ENCODE results near the gene PACRG. TPM values are rescaled to one million over a fixed set of nuclear protein-coding genes. Genes with fewer than 3 reads are reported as not detected.

Gene PACRG
- total and polyA plus RNA-seq, 4 donors = 0.47 to 3.8 (median 2.4) TPM

GRCh38 chr6:162868397-162868796 lies 140.6 kb downstream of the PACRG start:
- H3K9ac ChIP-seq (ENCODE audit: low read depth in 1 of 2, low read length in 2 of 2) = no peak overlapping the region
- H3K4me1 ChIP-seq (ENCODE audit: control insufficient read depth in 4 of 4, insufficient read depth in 4 of 4, low read length in 3 of 4) = no peaks in the 10 kb centered on the region
- H3K27me3 ChIP-seq (ENCODE audit: control insufficient read depth in 4 of 4, insufficient read depth in 4 of 4, low read length in 3 of 4) = no peaks in the 10 kb centered on the region
- no peak overlapping the region for H3K4me3 ChIP-seq (ENCODE audit: low read depth in 1 of 3, low read length in 3 of 3)
- WGBS = 93% methylated on average over 18 of the region's 18 CpGs
- DNase-seq (ENCODE audit: low spot score) = no peak
- H3K36me3 ChIP-seq (ENCODE audit: control insufficient read depth in 4 of 4, insufficient read depth in 3 of 4, low read depth in 1 of 4, low read length in 3 of 4) = no peaks in the 10 kb centered on the region
- TF ChIP-seq JUND (IDR thresholded peaks at IDR 0.05) (no peak), ATF3 (IDR thresholded peaks at IDR 0.05) (no peak)
- no peaks in the 10 kb centered on the region for H3K9me3 ChIP-seq (ENCODE audit: control insufficient read depth in 4 of 4, low read length in 3 of 4)
- H3K27ac ChIP-seq (ENCODE audit: low read depth in 1 of 2, low read length in 2 of 2) = no peak overlapping the region

- no peak for DNase-seq (ENCODE audit: low spot score)
- no peak for TF ChIP-seq CTCF (IDR thresholded peaks at IDR 0.05; ENCODE audit: low read depth, low read length, missing input control)
- no peak for TF ChIP-seq EGR1 (IDR thresholded peaks at IDR 0.05; ENCODE audit: low read depth in 2 of 2)
- no peak for TF ChIP-seq NR2F2 (IDR thresholded peaks at IDR 0.05)
- no peak for TF ChIP-seq HNF4A (conservative IDR thresholded peaks at IDR 0.05)
- Histone ChIP-seq H3K9me3 (ENCODE audit: control insufficient read depth in 4 of 4, low read length in 3 of 4) (no peaks in the 10 kb centered on the region), H3K36me3 (ENCODE audit: control insufficient read depth in 4 of 4, insufficient read depth in 3 of 4, low read depth in 1 of 4, low read length in 3 of 4) (no peaks in the 10 kb centered on the region), H3K4me3 (ENCODE audit: low read depth in 1 of 3, low read length in 3 of 3) (no peak overlapping the region), H3K4me1 (ENCODE audit: control insufficient read depth in 4 of 4, insufficient read depth in 4 of 4, low read length in 3 of 4) (no peaks in the 10 kb centered on the region), H3K27me3 (ENCODE audit: control insufficient read depth in 4 of 4, insufficient read depth in 4 of 4, low read length in 3 of 4) (no peaks in the 10 kb centered on the region), H3K27ac (ENCODE audit: low read depth in 1 of 2, low read length in 2 of 2) (no peak overlapping the region), H3K9ac (ENCODE audit: low read depth in 1 of 2, low read length in 2 of 2) (no peak overlapping the region)
- WGBS = 82% methylated on average over 1 of the region's 1 CpG
Measured at GRCh38 chr6:162871966-162872365, 144.2 kb downstream of the PACRG start.

GRCh38 chr6:162873537-162873936 lies 145.8 kb downstream of the PACRG start:
- no peaks in the 10 kb centered on the region for H3K36me3 ChIP-seq (ENCODE audit: control insufficient read depth in 4 of 4, insufficient read depth in 3 of 4, low read depth in 1 of 4, low read length in 3 of 4)
- no peak overlapping the region for H3K27ac ChIP-seq (ENCODE audit: low read depth in 1 of 2, low read length in 2 of 2)
- no peaks in the 10 kb centered on the region for H3K4me1 ChIP-seq (ENCODE audit: control insufficient read depth in 4 of 4, insufficient read depth in 4 of 4, low read length in 3 of 4)
- H3K9me3 ChIP-seq (ENCODE audit: control insufficient read depth in 4 of 4, low read length in 3 of 4) = no peaks in the 10 kb centered on the region
- H3K4me3 ChIP-seq (ENCODE audit: low read depth in 1 of 3, low read length in 3 of 3) = no peak overlapping the region
- no peak for DNase-seq (ENCODE audit: low spot score)
- H3K9ac ChIP-seq (ENCODE audit: low read depth in 1 of 2, low read length in 2 of 2) = no peak overlapping the region
- 88% methylated on average over 2 of the region's 2 CpGs for WGBS
- TF ChIP-seq HNF4A (conservative IDR thresholded peaks at IDR 0.05) (no peak), EGR1 (IDR thresholded peaks at IDR 0.05; ENCODE audit: low read depth in 2 of 2) (no peak), MAX (IDR thresholded peaks at IDR 0.05) (no peak)
- H3K27me3 ChIP-seq (ENCODE audit: control insufficient read depth in 4 of 4, insufficient read depth in 4 of 4, low read length in 3 of 4) = no peaks in the 10 kb centered on the region

GRCh38 chr6:162875070-162875469 lies 147.3 kb downstream of the PACRG start:
- WGBS = 96% methylated on average over 2 of the region's 2 CpGs

More at GRCh38 chr6:162875070-162875469, 147.3 kb downstream of the PACRG start:
- no peak for DNase-seq (ENCODE audit: low spot score)
- Histone ChIP-seq H3K36me3 (ENCODE audit: control insufficient read depth in 4 of 4, insufficient read depth in 3 of 4, low read depth in 1 of 4, low read length in 3 of 4) (no peaks in the 10 kb centered on the region), H3K27me3 (ENCODE audit: control insufficient read depth in 4 of 4, insufficient read depth in 4 of 4, low read length in 3 of 4) (no peaks in the 10 kb centered on the region), H3K4me1 (ENCODE audit: control insufficient read depth in 4 of 4, insufficient read depth in 4 of 4, low read length in 3 of 4) (no peaks in the 10 kb centered on the region), H3K4me3 (ENCODE audit: low read depth in 1 of 3, low read length in 3 of 3) (no peak overlapping the region), H3K9me3 (ENCODE audit: control insufficient read depth in 4 of 4, low read length in 3 of 4) (no peaks in the 10 kb centered on the region), H3K27ac (ENCODE audit: low read depth in 1 of 2, low read length in 2 of 2) (no peak overlapping the region), H3K9ac (ENCODE audit: low read depth in 1 of 2, low read length in 2 of 2) (no peak overlapping the region)
- no peak for TF ChIP-seq ZBTB33 (IDR thresholded peaks at IDR 0.05)
- no peak for TF ChIP-seq ATF3 (IDR thresholded peaks at IDR 0.05)
- TF ChIP-seq TAF1 (conservative IDR thresholded peaks at IDR 0.05) = no peak
- no peak for TF ChIP-seq GABPA (IDR thresholded peaks at IDR 0.05 in 1 of 2, conservative IDR thresholded peaks at IDR 0.05 in 1 of 2)
- TF ChIP-seq RAD21 (IDR thresholded peaks at IDR 0.05) = no peak
- TF ChIP-seq SP1 (IDR thresholded peaks at IDR 0.05) = no peak
- no peak for TF ChIP-seq HNF4A (conservative IDR thresholded peaks at IDR 0.05)
- TF ChIP-seq MAX (IDR thresholded peaks at IDR 0.05) = no peak
